Colon (tissue), 2 donors: ENCODE results near the gene BNIP5.
A peak's percentile ranks its signal among the peaks of the same experiment; 100 is the strongest.

Experiments
- FAIRE-seq: peaks from 2 replicates; lab custom pipeline; 2012; peaks lifted over from hg19 to GRCh38; lab: Jason Lieb, UNC
- donor health status: control.
- donor health status: control.

The BNIP5 gene

GRCh38 chr6:36336779-36337241, at the start of gene BNIP5:
Gene BNIP5, minus strand, starts transcription at chr6:36336888. Its CDS starts 6,198 bp downstream, at chr6:36330690.
- peak; percentile 5 for FAIRE-seq

GRCh38 chr6:36384095-36384494, 47.4 kb upstream of the BNIP5 start:
- no peak for FAIRE-seq

- FAIRE-seq, result no peak
These were observed 46.9 kb upstream of the BNIP5 start for GRCh38 chr6:36383606-36384005.

- FAIRE-seq, result no peak
These were observed 46.3 kb upstream of the BNIP5 start for GRCh38 chr6:36382976-36383375.

- no peak for FAIRE-seq
These were observed 45.1 kb upstream of the BNIP5 start for GRCh38 chr6:36381502-36382389.

GRCh38 chr6:36380166-36380565, 43.5 kb upstream of the BNIP5 start:
- FAIRE-seq, result no peak

- FAIRE-seq, result no peak
These were observed 42.2 kb upstream of the BNIP5 start for GRCh38 chr6:36378936-36379335.

- FAIRE-seq, result no peak
These were observed 41.7 kb upstream of the BNIP5 start for GRCh38 chr6:36378243-36378920.

- FAIRE-seq, result no peak
These were observed 40.9 kb upstream of the BNIP5 start for GRCh38 chr6:36377594-36377993.

- FAIRE-seq, result no peak
These were observed 40.1 kb upstream of the BNIP5 start for GRCh38 chr6:36376742-36377141.

GRCh38 chr6:36376183-36376582, 39.5 kb upstream of the BNIP5 start:
- FAIRE-seq, result no peak

- FAIRE-seq, result no peak
These were observed 39.0 kb upstream of the BNIP5 start for GRCh38 chr6:36375644-36376155.

GRCh38 chr6:36374972-36375371, 38.3 kb upstream of the BNIP5 start:
- no peak for FAIRE-seq

GRCh38 chr6:36374194-36374593, 37.5 kb upstream of the BNIP5 start:
- FAIRE-seq, result no peak

GRCh38 chr6:36373368-36374019, 36.8 kb upstream of the BNIP5 start:
- no peak for FAIRE-seq

GRCh38 chr6:36372088-36372487, 35.4 kb upstream of the BNIP5 start:
- no peak for FAIRE-seq

GRCh38 chr6:36371211-36371610, 34.5 kb upstream of the BNIP5 start:
- no peak for FAIRE-seq

GRCh38 chr6:36370638-36371037, 34.0 kb upstream of the BNIP5 start:
- no peak for FAIRE-seq

GRCh38 chr6:36368921-36369865, 32.5 kb upstream of the BNIP5 start:
- no peak for FAIRE-seq

GRCh38 chr6:36368421-36368820, 31.7 kb upstream of the BNIP5 start:
- FAIRE-seq, result no peak

GRCh38 chr6:36367743-36368142, 31.1 kb upstream of the BNIP5 start:
- FAIRE-seq, result no peak
